CD14-positive monocyte (primary cell): ENCODE data around the gene HSF4. TPM values are rescaled to one million over a fixed set of nuclear protein-coding genes. Genes with fewer than 3 reads are reported as not detected.

Experiments used
- DNase-seq, 3 donors: peaks; one replicate each; pipeline ENCODE4 v3.0.0-alpha.2; 2011 to 2022
- H2AFZ ChIP-seq: 2 replicates; pipeline ENCODE4 v1.6.0; 2012; ENCODE audit warnings: mild to moderate bottlenecking, low read depth, low read length, inconsistent platforms; ENCODE audit not compliant: insufficient read depth, poor library complexity, severe bottlenecking
- H3K27ac ChIP-seq, 2 donors: 1 replicate in 1 of 2; 2 replicates in 1 of 2; pipeline ENCODE4 v1.5.1; 2012 to 2013; ENCODE audit warnings: low read length in 2 of 2, control low read depth in 1 of 2, inconsistent platforms in 1 of 2, low read depth in 1 of 2, mild to moderate bottlenecking in 1 of 2
- H3K27me3 ChIP-seq, 2 donors: one replicate each; pipeline versions ENCODE4 v1.6.0 to v1.6.1; 2011 to 2013; ENCODE audit warnings: low read length in 2 of 2; ENCODE audit not compliant: control insufficient read depth in 2 of 2, insufficient read depth in 2 of 2
- H3K36me3 ChIP-seq, 2 donors: replicated peaks in 1 of 2; 1 replicate in 1 of 2; 2 replicates in 1 of 2; pipeline versions ENCODE4 v1.5.1 to v1.6.1; 2012 to 2013; ENCODE audit warnings: low read length in 2 of 2, control low read depth in 1 of 2, inconsistent platforms in 1 of 2, mild to moderate bottlenecking in 1 of 2; ENCODE audit not compliant: insufficient read depth in 2 of 2, control insufficient read depth in 1 of 2
- H3K4me1 ChIP-seq, 2 donors: 1 replicate in 1 of 2; 2 replicates in 1 of 2; pipeline versions ENCODE4 v1.5.1 to v1.6.1; 2012 to 2013; ENCODE audit warnings: low read length in 2 of 2, control low read depth in 1 of 2, inconsistent platforms in 1 of 2, mild to moderate bottlenecking in 1 of 2, moderate library complexity in 1 of 2; ENCODE audit not compliant: insufficient read depth in 2 of 2, control insufficient read depth in 1 of 2
- H3K4me2 ChIP-seq: replicated peaks from 2 replicates; pipeline ENCODE3; 2012; ENCODE audit warnings: low read length, moderate library complexity, mild to moderate bottlenecking; ENCODE audit not compliant: poor library complexity, severe bottlenecking; ENCODE audit errors: extremely low read depth
- H3K4me3 ChIP-seq, 3 experiments: fragments of 200-600 bp in 1 of 3; sonication (generic) in 1 of 3; replicated peaks in 1 of 3; 1 replicate in 2 of 3; 2 replicates in 1 of 3; pipeline ENCODE4 v1.5.1; 2011 to 2013; ENCODE audit warnings: low read length in 3 of 3, mild to moderate bottlenecking in 3 of 3, control low read depth in 2 of 3, low read depth in 2 of 3, inconsistent platforms in 1 of 3, moderate library complexity in 1 of 3
- H3K79me2 ChIP-seq: 2 replicates; pipeline ENCODE4 v1.6.0; 2012; ENCODE audit warnings: mild to moderate bottlenecking, control low read depth, inconsistent platforms, low read length, moderate library complexity; ENCODE audit not compliant: insufficient read depth
- H3K9ac ChIP-seq: 2 replicates; pipeline ENCODE4 v1.6.0; 2017; ENCODE audit warnings: low read length, mild to moderate bottlenecking; ENCODE audit not compliant: insufficient read depth, poor library complexity, severe bottlenecking
- H3K9me3 ChIP-seq, 2 donors: replicated peaks in 1 of 2; 1 replicate in 1 of 2; 2 replicates in 1 of 2; pipeline versions ENCODE4 v1.5.1 to v1.6.1; 2012 to 2013; ENCODE audit warnings: low read length in 2 of 2, control low read depth in 1 of 2; ENCODE audit not compliant: control insufficient read depth in 1 of 2, insufficient read depth in 1 of 2
- H4K20me1 ChIP-seq: 2 replicates; pipeline ENCODE4 v1.6.0; 2012; ENCODE audit warnings: mild to moderate bottlenecking, low read length, control low read depth, moderate library complexity; ENCODE audit not compliant: insufficient read depth
- H3K27ac Mint-ChIP-seq, 7 donors: one replicate each; pipeline ENCODE4 v1.8.0; 2020; ENCODE audit warnings: mild to moderate bottlenecking in 7 of 7, mixed read lengths in 7 of 7, moderate library complexity in 6 of 7, inconsistent platforms in 2 of 7
- H3K27me3 Mint-ChIP-seq, 3 donors: one replicate each; pipeline ENCODE4 v1.8.0; 2021 to 2022; ENCODE audit warnings: low read depth in 3 of 3, mild to moderate bottlenecking in 3 of 3, mixed read lengths in 3 of 3, moderate library complexity in 3 of 3, inconsistent platforms in 1 of 3
- H3K36me3 Mint-ChIP-seq, 2 donors: one replicate each; pipeline ENCODE4 v1.8.0; 2020; ENCODE audit warnings: mixed read lengths in 2 of 2, inconsistent platforms in 1 of 2, mild to moderate bottlenecking in 1 of 2
- H3K4me1 Mint-ChIP-seq: one replicate; pipeline ENCODE4 v1.8.0; 2020; ENCODE audit warnings: mild to moderate bottlenecking, mixed read lengths
- H3K4me3 Mint-ChIP-seq, 2 donors: one replicate each; pipeline ENCODE4 v1.8.0; 2020; ENCODE audit warnings: mild to moderate bottlenecking in 2 of 2, mixed read lengths in 2 of 2, moderate library complexity in 1 of 2
- H3K9me3 Mint-ChIP-seq, 7 donors: one replicate each; pipeline ENCODE4 v1.8.0; 2020 to 2022; ENCODE audit warnings: mixed read lengths in 7 of 7, mild to moderate bottlenecking in 6 of 7, moderate library complexity in 6 of 7, inconsistent platforms in 2 of 7
- WGBS: methylation state at CpG from one replicate; pipeline ENCODE4 v1.1.5; 2013; ENCODE audit warnings: missing lambda C conversion rate; ENCODE audit not compliant: insufficient coverage; 5-methylcytosine and 5-hydroxymethylcytosine counted together
- intact Hi-C, 2 donors: fragments of 100-400 bp; cut with micrococcal nuclease; formaldehyde crosslinking; loops; one replicate each; pipeline versions ENCODE4 v1.15.0 to v1.15.1; 2023
- polyA minus RNA-seq: library from RNA; depleted of rRNA, polyadenylated mRNA; stranded (reverse); fragments of >200 nt; gene quantifications from 2 replicates; pipeline ENCODE4 v1.2.3, GENCODE V29; 2012
- polyA plus RNA-seq, 3 donors: library from polyadenylated mRNA; depleted of rRNA in 1 of 3; unstranded in 2 of 3; stranded (reverse) in 1 of 3; fragments of 300-500 nt in 2 of 3; fragments of >200 nt in 1 of 3; fragmentation: Illumina TruSeq in 2 of 3; gene quantifications; 1 replicate in 2 of 3; 2 replicates in 1 of 3; pipeline ENCODE4 v1.2.3, GENCODE V29; 2012 to 2021
- total RNA-seq, 12 experiments: library from RNA in 1 of 12; stranded (reverse) in 1 of 12; fragments of 120-200 nt in 1 of 12; gene quantifications; one replicate each; pipeline ENCODE4 v1.2.4 and lab custom pipeline; 2013 to 2026; ENCODE audit warnings: mixed read lengths in 6 of 12, inconsistent platforms in 1 of 12
- TF ChIP-seq, protein P1 (sequence below): fragments of 200-600 bp; IDR thresholded peaks from one replicate; pipeline ENCODE4 v1.8.0; 2022; ENCODE audit warnings: antibody characterized with exemption, mild to moderate bottlenecking

HSF4 gene
- 9.7 TPM for total RNA-seq (2013)
- polyA plus RNA-seq (10 to 100 TPM in 1 of 3 donors, not detected in 2; 53.4 TPM), polyA minus RNA-seq (3.1 and 4.4 TPM in 2 replicates), total RNA-seq (lab: John Stamatoyannopoulos, UW) (0.42 to 3.1 (median 1.8) reads per million in 11 experiments)

DNA sequence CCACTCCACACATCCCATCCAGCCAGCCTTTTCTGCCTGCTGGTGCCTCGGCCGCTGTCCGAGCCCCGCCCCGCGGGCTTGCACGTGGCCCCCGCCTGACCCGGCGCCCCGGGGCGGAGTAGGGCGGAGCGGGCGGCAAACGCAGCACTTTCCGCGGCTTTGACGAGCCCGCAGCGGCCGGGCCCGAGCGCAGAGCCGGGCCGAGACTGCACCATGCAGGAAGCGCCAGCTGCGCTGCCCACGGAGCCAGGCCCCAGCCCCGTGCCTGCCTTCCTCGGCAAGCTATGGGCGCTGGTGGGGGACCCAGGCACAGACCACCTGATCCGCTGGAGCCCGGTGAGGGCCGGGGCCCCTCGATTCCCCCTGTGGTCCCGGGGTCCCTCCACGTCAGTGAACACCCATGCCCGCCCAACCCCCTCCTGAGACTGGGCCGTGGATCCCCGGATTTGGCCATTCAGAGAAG, at the start of gene HSF4:
HSF4 (plus strand) TSS at position 147 of the 463 bp plus-strand sequence; CDS start at position 214, 67 bp downstream.
- peaks cover 49 to 79% of the 10 kb centered on the region in 2 donors for H3K27me3 ChIP-seq

GRCh38 chr16:67114793-67115192, 49.8 kb upstream of the HSF4 start:
- Histone ChIP-seq H3K27me3 (no peaks in the 10 kb centered on the region), H3K4me1 (peaks cover 66 to 70% of the 10 kb centered on the region in 2 donors), H3K79me2 (peaks cover 94% of the 10 kb centered on the region), H3K27ac (peak overlapping the region; percentile 56 to 96), H3K9me3 (no peaks in the 10 kb centered on the region), H4K20me1 (peaks cover 92% of the 10 kb centered on the region), H3K36me3 (peaks cover 5 to 38% of the 10 kb centered on the region in 2 donors), H3K4me2 (no peak overlapping the region), H2AFZ (no peak overlapping the region), H3K9ac (peak overlapping the region; percentile 40), H3K4me3 (peak overlapping the region in 1 of 3 experiments; percentile 14)
- Mint-ChIP-seq H3K27me3 (no peaks in the 10 kb centered on the region), H3K9me3 (peaks cover 0 to 2% (median 0%) of the 10 kb centered on the region in 7 donors), H3K4me3 (peak overlapping the region in 1 of 2 donors; percentile 12), H3K36me3 (peaks cover 42 to 54% of the 10 kb centered on the region in 2 donors), H3K27ac (peak overlapping the region; percentile 90 to 97 (median 96)), H3K4me1 (peaks cover 69% of the 10 kb centered on the region)
- WGBS, result 100% methylated on average over 2 of the region's 2 CpGs
- no peak for DNase-seq
- TF ChIP-seq, protein P1, sequence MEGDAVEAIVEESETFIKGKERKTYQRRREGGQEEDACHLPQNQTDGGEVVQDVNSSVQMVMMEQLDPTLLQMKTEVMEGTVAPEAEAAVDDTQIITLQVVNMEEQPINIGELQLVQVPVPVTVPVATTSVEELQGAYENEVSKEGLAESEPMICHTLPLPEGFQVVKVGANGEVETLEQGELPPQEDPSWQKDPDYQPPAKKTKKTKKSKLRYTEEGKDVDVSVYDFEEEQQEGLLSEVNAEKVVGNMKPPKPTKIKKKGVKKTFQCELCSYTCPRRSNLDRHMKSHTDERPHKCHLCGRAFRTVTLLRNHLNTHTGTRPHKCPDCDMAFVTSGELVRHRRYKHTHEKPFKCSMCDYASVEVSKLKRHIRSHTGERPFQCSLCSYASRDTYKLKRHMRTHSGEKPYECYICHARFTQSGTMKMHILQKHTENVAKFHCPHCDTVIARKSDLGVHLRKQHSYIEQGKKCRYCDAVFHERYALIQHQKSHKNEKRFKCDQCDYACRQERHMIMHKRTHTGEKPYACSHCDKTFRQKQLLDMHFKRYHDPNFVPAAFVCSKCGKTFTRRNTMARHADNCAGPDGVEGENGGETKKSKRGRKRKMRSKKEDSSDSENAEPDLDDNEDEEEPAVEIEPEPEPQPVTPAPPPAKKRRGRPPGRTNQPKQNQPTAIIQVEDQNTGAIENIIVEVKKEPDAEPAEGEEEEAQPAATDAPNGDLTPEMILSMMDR, result no peak
- intact Hi-C loops, result loop anchor here in 1 of 2 donors (5.0 kb wide), 1 partner anchor 87 kb away; the partner anchor contains the start of gene CBFB

More for the DNA sequence above, at the start of gene HSF4:
- no peaks in the 10 kb centered on the region for H3K36me3 ChIP-seq
- Mint-ChIP-seq H3K27me3 (peaks cover 73 to 89% (median 81%) of the 10 kb centered on the region in 3 donors), H3K4me1 (peaks cover 44% of the 10 kb centered on the region), H3K4me3 (peak within 1 kb of the TSS; percentile 58 to 92), H3K27ac (peak within 1 kb of the TSS in 1 of 7 donors; percentile 20), H3K36me3 (peaks cover 12 to 18% of the 10 kb centered on the region in 2 donors), H3K9me3 (peaks cover 0 to 31% (median 16%) of the 10 kb centered on the region in 7 donors)
- peak within 1 kb of the TSS; percentile 67 for H3K4me2 ChIP-seq
- no peaks in the 10 kb centered on the region for H3K79me2 ChIP-seq
- peaks cover 0 to 37% of the 10 kb centered on the region in 2 donors for H3K9me3 ChIP-seq
- peak within 1 kb of the TSS; percentile 40 for H3K9ac ChIP-seq
- H4K20me1 ChIP-seq, result peaks cover 53% of the 10 kb centered on the region
- peak in 2 of 3 donors; percentile 27 to 40 for DNase-seq
- H2AFZ ChIP-seq, result no peak within 1 kb of the TSS
- H3K27ac ChIP-seq, result no peak within 1 kb of the TSS
- peaks cover 61 to 67% of the 10 kb centered on the region in 2 donors for H3K4me1 ChIP-seq
- intact Hi-C loops, result no loop called here
- TF ChIP-seq, protein P1, result no peak
- WGBS, result under 1% methylated on average over 34 of the region's 41 CpGs
- peak within 1 kb of the TSS in 1 of 3 experiments; percentile 61 for H3K4me3 ChIP-seq
